BLaER1 treated with 17β-estradiol and CSF1 and Interleukin-3, amounts not matched to agents 10 nM and 100 nM (cell line): ENCODE measurements around the gene NCAM2.
"Not testable (repeated sequence)": the region's sequence is repeated elsewhere in the genome, so short reads cannot be mapped to it uniquely, and the experiment has no call there.

Experiments
- H3K27ac ChIP-seq, 11 experiments: shearing (Covaris generic); formaldehyde crosslinking; 2 replicates each; pipeline ENCODE4 v1.8.1; 2022
- H3K27me3 ChIP-seq, 11 experiments: shearing (Covaris generic); formaldehyde crosslinking; 2 replicates each; pipeline ENCODE4 v1.8.1; 2022
- H3K36me3 ChIP-seq, 11 experiments: shearing (Covaris generic); formaldehyde crosslinking; 2 replicates each; pipeline ENCODE4 v1.8.1; 2022
- H3K4me1 ChIP-seq, 10 experiments: shearing (Covaris generic); formaldehyde crosslinking; 2 replicates each; pipeline ENCODE4 v1.8.1; 2022
- H3K4me2 ChIP-seq, 11 experiments: shearing (Covaris generic); formaldehyde crosslinking; 2 replicates each; pipeline ENCODE4 v1.8.1; 2022
- H3K4me3 ChIP-seq, 10 experiments: shearing (Covaris generic); formaldehyde crosslinking; 2 replicates each; pipeline ENCODE4 v1.8.1; 2022
- H3K9ac ChIP-seq, 11 experiments: shearing (Covaris generic); formaldehyde crosslinking; 2 replicates each; pipeline ENCODE4 v1.8.1; 2022
- H3K9me3 ChIP-seq, 11 experiments: shearing (Covaris generic); formaldehyde crosslinking; replicated peaks in 1 of 11; 2 replicates each; pipeline ENCODE4 v1.8.1; 2022
- H4K20me1 ChIP-seq, 11 experiments: shearing (Covaris generic); formaldehyde crosslinking; 2 replicates each; pipeline ENCODE4 v1.8.1; 2022
- Cebpa-rat ChIP-seq, 11 experiments: shearing (Covaris generic); IDR thresholded peaks; 2 replicates each; pipeline ENCODE4 v1.8.1; 2022

NCAM2 gene

GRCh38 chr21:21394064-21394463, 395.9 kb downstream of the NCAM2 start:
- no peak overlapping the region for H3K4me2 ChIP-seq
- no peak overlapping the region for H3K4me3 ChIP-seq
- H3K27ac ChIP-seq: no peak overlapping the region
- no peaks in the 10 kb centered on the region for H3K27me3 ChIP-seq
- TF ChIP-seq Cebpa-rat (IDR thresholded peaks at IDR 0.05): no peak
- no peak overlapping the region for H3K9ac ChIP-seq
- peaks cover 31 to 51% (median 39%) of the 10 kb centered on the region in 11 experiments for H3K9me3 ChIP-seq
- H4K20me1 ChIP-seq: no peaks in the 10 kb centered on the region
- H3K4me1 ChIP-seq: no peaks in the 10 kb centered on the region
- H3K36me3 ChIP-seq: peaks cover 0 to 7% (median 0%) of the 10 kb centered on the region in 11 experiments; a peak in 3 of 22 replicates

GRCh38 chr21:21396424-21396823, 398.2 kb downstream of the NCAM2 start:
- Histone ChIP-seq H3K9me3 (peaks cover 34 to 51% (median 39%) of the 10 kb centered on the region in 11 experiments), H3K27ac (no peak overlapping the region), H3K9ac (no peak overlapping the region), H4K20me1 (no peaks in the 10 kb centered on the region), H3K27me3 (no peaks in the 10 kb centered on the region), H3K4me1 (no peaks in the 10 kb centered on the region), H3K36me3 (peaks cover 0 to 7% (median 0%) of the 10 kb centered on the region in 11 experiments; a peak in 3 of 22 replicates), H3K4me3 (0 out of 20 replicates have a peak overlapping the region, but pooled peaks of 2 of the 10 experiments have one; percentile 14 to 31), H3K4me2 (no peak overlapping the region)
- TF ChIP-seq Cebpa-rat (IDR thresholded peaks at IDR 0.05): no peak

- Histone ChIP-seq H3K4me3 (peak overlapping the region in 2 of 10 experiments; percentile 14 to 31; a peak in 2 of 20 replicates), H3K9me3 (peaks cover 44 to 61% (median 50%) of the 10 kb centered on the region in 11 experiments), H3K36me3 (peaks cover 0 to 7% (median 0%) of the 10 kb centered on the region in 11 experiments; a peak in 3 of 22 replicates), H4K20me1 (no peaks in the 10 kb centered on the region), H3K4me2 (no peak overlapping the region), H3K27ac (no peak overlapping the region), H3K4me1 (no peaks in the 10 kb centered on the region), H3K9ac (no peak overlapping the region), H3K27me3 (no peaks in the 10 kb centered on the region)
- no peak for TF ChIP-seq Cebpa-rat (IDR thresholded peaks at IDR 0.05)
Measured at GRCh38 chr21:21397464-21397863, 399.3 kb downstream of the NCAM2 start.

GRCh38 chr21:21401444-21401843, 403.2 kb downstream of the NCAM2 start:
- H3K9ac ChIP-seq: no peak overlapping the region
- no peaks in the 10 kb centered on the region for H3K27me3 ChIP-seq
- H3K4me1 ChIP-seq: peaks cover 0 to 6% (median 4%) of the 10 kb centered on the region in 10 experiments; a peak in 12 of 20 replicates
- no peak overlapping the region for H3K27ac ChIP-seq
- no peak overlapping the region for H3K4me3 ChIP-seq
- no peak for TF ChIP-seq Cebpa-rat (IDR thresholded peaks at IDR 0.05)
- no peak overlapping the region for H3K4me2 ChIP-seq
- H4K20me1 ChIP-seq: no peaks in the 10 kb centered on the region
- H3K36me3 ChIP-seq: peaks cover 0 to 4% (median 0%) of the 10 kb centered on the region in 11 experiments; a peak in 3 of 22 replicates
- H3K9me3 ChIP-seq: peaks cover 39 to 69% (median 45%) of the 10 kb centered on the region in 11 experiments

- peaks cover 0 to 14% (median 10%) of the 10 kb centered on the region in 10 experiments; a peak in 16 of 20 replicates for H3K4me1 ChIP-seq
- not testable (repeated sequence) for H3K4me2 ChIP-seq, H3K27me3 ChIP-seq, H3K27ac ChIP-seq, H3K36me3 ChIP-seq, H4K20me1 ChIP-seq, H3K4me3 ChIP-seq, H3K9ac ChIP-seq
- peaks cover 32 to 62% (median 38%) of the 10 kb centered on the region in 11 experiments for H3K9me3 ChIP-seq
Measured at GRCh38 chr21:21402187-21402586, 404.0 kb downstream of the NCAM2 start.

GRCh38 chr21:21404261-21404660, 406.1 kb downstream of the NCAM2 start:
- not testable (repeated sequence) for H4K20me1 ChIP-seq, H3K27me3 ChIP-seq, H3K36me3 ChIP-seq, H3K27ac ChIP-seq, H3K4me2 ChIP-seq, H3K4me3 ChIP-seq, H3K9ac ChIP-seq
- H3K9me3 ChIP-seq: peaks cover 22 to 52% (median 27%) of the 10 kb centered on the region in 11 experiments
- peaks cover 0 to 16% (median 12%) of the 10 kb centered on the region in 10 experiments; a peak in 16 of 20 replicates for H3K4me1 ChIP-seq

- Histone ChIP-seq H3K27me3 (no peaks in the 10 kb centered on the region), H4K20me1 (no peaks in the 10 kb centered on the region), H3K4me2 (peak overlapping the region; percentile 1 to 67 (median 35); a peak in 17 of 22 replicates), H3K4me3 (no peak overlapping the region), H3K27ac (peak overlapping the region in 7 of 11 experiments; percentile 1 to 58 (median 49); a peak in 8 of 22 replicates), H3K9me3 (peaks cover 17 to 40% (median 23%) of the 10 kb centered on the region in 11 experiments), H3K4me1 (peaks cover 0 to 16% (median 12%) of the 10 kb centered on the region in 10 experiments; a peak in 16 of 20 replicates), H3K36me3 (no peaks in the 10 kb centered on the region), H3K9ac (no peak overlapping the region)
- TF ChIP-seq Cebpa-rat (IDR thresholded peaks at IDR 0.05): no peak
Measured at GRCh38 chr21:21406921-21407320, 408.7 kb downstream of the NCAM2 start.

- Histone ChIP-seq H4K20me1 (no peaks in the 10 kb centered on the region), H3K27ac (no peak overlapping the region; a peak in 1 of 22 replicates), H3K4me1 (peaks cover 0 to 4% (median 3%) of the 10 kb centered on the region in 10 experiments; a peak in 14 of 20 replicates), H3K9ac (no peak overlapping the region), H3K9me3 (peaks cover 0 to 4% (median 0%) of the 10 kb centered on the region in 11 experiments; a peak in 1 of 22 replicates), H3K36me3 (no peaks in the 10 kb centered on the region), H3K4me2 (no peak overlapping the region), H3K27me3 (no peaks in the 10 kb centered on the region), H3K4me3 (no peak overlapping the region)
- no peak for TF ChIP-seq Cebpa-rat (IDR thresholded peaks at IDR 0.05)
Measured at GRCh38 chr21:21412096-21412495, 413.9 kb downstream of the NCAM2 start.

- Histone ChIP-seq H4K20me1 (no peaks in the 10 kb centered on the region), H3K4me1 (no peaks in the 10 kb centered on the region), H3K4me3 (no peak overlapping the region), H3K4me2 (no peak overlapping the region), H3K9ac (no peak overlapping the region), H3K27me3 (no peaks in the 10 kb centered on the region), H3K27ac (no peak overlapping the region), H3K9me3 (no peaks in the 10 kb centered on the region), H3K36me3 (no peaks in the 10 kb centered on the region)
- no peak for TF ChIP-seq Cebpa-rat (IDR thresholded peaks at IDR 0.05)
Measured at GRCh38 chr21:21415741-21416140, 417.5 kb downstream of the NCAM2 start.

GRCh38 chr21:21434944-21435343, 436.7 kb downstream of the NCAM2 start:
- Histone ChIP-seq H3K4me3 (no peak overlapping the region), H3K27me3 (no peaks in the 10 kb centered on the region), H3K27ac (no peak overlapping the region), H3K36me3 (no peaks in the 10 kb centered on the region), H3K9me3 (no peaks in the 10 kb centered on the region), H3K4me2 (no peak overlapping the region), H3K9ac (no peak overlapping the region), H4K20me1 (no peaks in the 10 kb centered on the region), H3K4me1 (no peaks in the 10 kb centered on the region)
- no peak for TF ChIP-seq Cebpa-rat (IDR thresholded peaks at IDR 0.05)
